Mucosa of stomach (tissue), 1 donor: ENCODE measurements around the gene EPHB6.

ENCODE experiments used
- H3K27me3 ChIP-seq: one replicate; pipeline ENCODE4 v1.7.0; 2013; ENCODE audit warnings: mild to moderate bottlenecking, low read length; ENCODE audit not compliant: control insufficient read depth, insufficient read depth
- H3K36me3 ChIP-seq: one replicate; pipeline ENCODE4 v1.7.0; 2013; ENCODE audit warnings: low read length; ENCODE audit not compliant: control insufficient read depth, insufficient read depth
- H3K4me1 ChIP-seq: one replicate; pipeline ENCODE4 v1.7.0; 2013; ENCODE audit warnings: mild to moderate bottlenecking, low read length; ENCODE audit not compliant: control insufficient read depth, insufficient read depth
- H3K4me3 ChIP-seq: one replicate; pipeline ENCODE4 v1.7.0; 2013; ENCODE audit warnings: low read length
- H3K9ac ChIP-seq: one replicate; pipeline ENCODE4 v1.7.0; 2013; ENCODE audit warnings: mild to moderate bottlenecking, low read length, moderate library complexity
- H3K9me3 ChIP-seq: one replicate; pipeline ENCODE4 v1.7.0; 2013; ENCODE audit warnings: mild to moderate bottlenecking, low read length, moderate library complexity; ENCODE audit not compliant: control insufficient read depth
- donor health status: Pancreatic carcinoma.

EPHB6 gene

GRCh38 chr7:142876991-142877910 is 22.4 kb downstream of the EPHB6 start:
- H3K9me3 ChIP-seq = no peaks in the 10 kb centered on the region
- H3K4me1 ChIP-seq = no peaks in the 10 kb centered on the region
- H3K4me3 ChIP-seq = no peak overlapping the region
- peaks cover 16% of the 10 kb centered on the region for H3K27me3 ChIP-seq
- H3K36me3 ChIP-seq = no peaks in the 10 kb centered on the region
- no peak overlapping the region for H3K9ac ChIP-seq

- Histone ChIP-seq H3K9ac (no peak overlapping the region), H3K9me3 (no peaks in the 10 kb centered on the region), H3K36me3 (no peaks in the 10 kb centered on the region), H3K4me1 (no peaks in the 10 kb centered on the region), H3K4me3 (no peak overlapping the region), H3K27me3 (peaks cover 18% of the 10 kb centered on the region)
Measured at GRCh38 chr7:142878315-142878714, 23.4 kb downstream of the EPHB6 start.

GRCh38 chr7:142879060-142879459 is 24.2 kb downstream of the EPHB6 start:
- Histone ChIP-seq H3K36me3 (no peaks in the 10 kb centered on the region), H3K9me3 (no peaks in the 10 kb centered on the region), H3K4me1 (no peaks in the 10 kb centered on the region), H3K9ac (no peak overlapping the region), H3K27me3 (peaks cover 20% of the 10 kb centered on the region), H3K4me3 (no peak overlapping the region)

- H3K9me3 ChIP-seq = no peaks in the 10 kb centered on the region
- H3K27me3 ChIP-seq = peaks cover 20% of the 10 kb centered on the region
- H3K36me3 ChIP-seq = no peaks in the 10 kb centered on the region
- no peak overlapping the region for H3K4me3 ChIP-seq
- no peak overlapping the region for H3K9ac ChIP-seq
- peaks cover 10% of the 10 kb centered on the region for H3K4me1 ChIP-seq
Measured at GRCh38 chr7:142880876-142881505, 26.1 kb downstream of the EPHB6 start.

GRCh38 chr7:142881586-142882337 is 26.9 kb downstream of the EPHB6 start:
- Histone ChIP-seq H3K27me3 (peaks cover 20% of the 10 kb centered on the region), H3K9me3 (no peaks in the 10 kb centered on the region), H3K4me3 (no peak overlapping the region), H3K4me1 (peaks cover 10% of the 10 kb centered on the region), H3K9ac (no peak overlapping the region), H3K36me3 (no peaks in the 10 kb centered on the region)

GRCh38 chr7:142882338-142882678 is 27.4 kb downstream of the EPHB6 start:
- H3K36me3 ChIP-seq = no peaks in the 10 kb centered on the region
- H3K27me3 ChIP-seq = peaks cover 20% of the 10 kb centered on the region
- H3K9me3 ChIP-seq = no peaks in the 10 kb centered on the region
- H3K4me1 ChIP-seq = peaks cover 10% of the 10 kb centered on the region
- H3K4me3 ChIP-seq = no peak overlapping the region
- no peak overlapping the region for H3K9ac ChIP-seq

GRCh38 chr7:142883145-142883544 is 28.3 kb downstream of the EPHB6 start:
- no peak overlapping the region for H3K9ac ChIP-seq
- H3K4me3 ChIP-seq = no peak overlapping the region
- no peaks in the 10 kb centered on the region for H3K36me3 ChIP-seq
- peaks cover 10% of the 10 kb centered on the region for H3K4me1 ChIP-seq
- no peaks in the 10 kb centered on the region for H3K9me3 ChIP-seq
- H3K27me3 ChIP-seq = peaks cover 20% of the 10 kb centered on the region

GRCh38 chr7:142883571-142884285 is 28.9 kb downstream of the EPHB6 start:
- Histone ChIP-seq H3K9me3 (no peaks in the 10 kb centered on the region), H3K4me3 (no peak overlapping the region), H3K9ac (no peak overlapping the region), H3K4me1 (peaks cover 10% of the 10 kb centered on the region), H3K36me3 (no peaks in the 10 kb centered on the region), H3K27me3 (peaks cover 20% of the 10 kb centered on the region)

- H3K9ac ChIP-seq = no peak overlapping the region
- peaks cover 10% of the 10 kb centered on the region for H3K4me1 ChIP-seq
- H3K4me3 ChIP-seq = no peak overlapping the region
Measured at GRCh38 chr7:142884286-142884640, 29.4 kb downstream of the EPHB6 start.

GRCh38 chr7:142885311-142886230 is 30.7 kb downstream of the EPHB6 start, which contains the start of gene TRPV6:
Gene TRPV6 (minus strand): TSS chr7:142885745.
- Histone ChIP-seq H3K27me3 (peaks cover 9% of the 10 kb centered on the region), H3K4me1 (peaks cover 10% of the 10 kb centered on the region), H3K9ac (no peak within 1 kb of the TSS), H3K9me3 (no peaks in the 10 kb centered on the region), H3K36me3 (no peaks in the 10 kb centered on the region), H3K4me3 (no peak within 1 kb of the TSS)

More at GRCh38 chr7:142884286-142884640, 29.4 kb downstream of the EPHB6 start:
- Histone ChIP-seq H3K36me3 (no peaks in the 10 kb centered on the region), H3K27me3 (peaks cover 20% of the 10 kb centered on the region), H3K9me3 (no peaks in the 10 kb centered on the region)

GRCh38 chr7:142886866-142887265 is 32.0 kb downstream of the EPHB6 start:
- H3K36me3 ChIP-seq = no peaks in the 10 kb centered on the region
- H3K9ac ChIP-seq = no peak overlapping the region
- H3K9me3 ChIP-seq = no peaks in the 10 kb centered on the region
- no peak overlapping the region for H3K4me3 ChIP-seq
- H3K27me3 ChIP-seq = peaks cover 5% of the 10 kb centered on the region
- H3K4me1 ChIP-seq = peaks cover 10% of the 10 kb centered on the region
